Posterior cingulate gyrus (tissue), 11 donors: Measurements from ENCODE around the gene EIF5.
A peak's percentile ranks its signal among the peaks of the same experiment; 100 is the strongest.

Source experiments
- DNase-seq, 10 donors: peaks; one replicate each; pipeline versions ENCODE4 v3.0.0 to v3.0.0-alpha.2; 2020 to 2021; ENCODE audit warnings: mixed read lengths in 3 of 10
- intact Hi-C: fragments of 100-400 bp; cut with DNase I; formaldehyde crosslinking; loops from one replicate; pipeline ENCODE4 v1.15.1; 2023

The EIF5 gene

DNA sequence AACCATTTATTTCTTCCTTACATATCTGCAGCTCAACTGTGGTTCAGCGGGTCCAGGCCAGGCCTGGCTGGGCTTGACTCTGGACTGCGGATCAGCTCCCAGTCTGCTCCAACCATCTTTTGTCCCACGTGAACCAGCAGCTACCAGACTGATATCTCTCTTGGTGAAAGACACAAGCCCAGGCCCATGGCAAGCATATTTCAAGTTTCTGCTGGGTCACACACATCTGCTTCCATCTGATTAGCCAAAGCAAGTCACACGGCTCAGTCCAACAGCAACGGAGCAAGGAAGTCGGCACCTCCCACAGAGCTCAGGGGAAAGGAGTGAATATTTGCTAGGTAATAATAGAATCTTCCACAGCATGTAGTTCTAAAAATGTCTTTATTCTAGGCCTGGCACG lies 26.5 kb downstream of the EIF5 start:
- intact Hi-C loops, result no loop called here
- DNase-seq, result no peak

DNA sequence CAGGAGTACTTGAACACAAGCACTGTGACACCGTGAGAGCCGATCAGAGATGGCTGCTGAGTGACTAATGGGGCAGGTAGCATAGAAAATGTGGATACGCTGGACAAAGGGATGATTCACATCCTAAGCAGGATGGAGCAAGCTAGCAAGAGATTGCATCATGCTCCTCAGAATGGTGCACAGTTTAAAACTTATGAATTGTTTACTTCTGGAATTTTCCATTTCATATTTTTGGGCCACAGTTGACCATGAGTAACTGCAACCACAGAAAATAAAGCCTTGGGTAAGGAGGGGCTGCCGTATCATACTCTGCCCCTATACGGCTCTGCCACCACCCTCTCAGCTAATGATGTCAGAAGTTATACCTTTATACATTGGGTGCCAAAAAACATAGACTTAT lies 27.8 kb downstream of the EIF5 start:
- no peak for DNase-seq
- intact Hi-C loops, result no loop called here

DNA sequence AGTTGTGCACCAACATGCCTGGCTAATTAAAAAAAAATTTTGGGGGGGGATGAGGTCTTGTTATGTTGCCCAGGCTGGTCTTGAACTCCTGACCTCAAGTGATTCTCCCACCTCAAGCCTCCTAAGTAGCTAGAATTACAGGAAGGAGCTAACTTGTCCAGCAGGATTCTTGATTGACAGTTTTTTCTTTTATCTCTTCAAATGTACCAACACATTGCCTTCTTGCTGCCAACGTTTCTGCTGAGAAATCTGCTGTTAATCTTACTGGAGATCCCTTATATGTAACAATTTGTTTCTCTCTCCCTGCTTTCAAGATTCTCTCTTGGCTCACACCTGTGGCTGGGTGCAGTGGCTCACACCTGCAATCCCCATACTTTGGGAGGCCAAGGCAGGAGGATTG lies 28.7 kb downstream of the EIF5 start:
- intact Hi-C loops, result no loop called here
- DNase-seq, result no peak

DNA sequence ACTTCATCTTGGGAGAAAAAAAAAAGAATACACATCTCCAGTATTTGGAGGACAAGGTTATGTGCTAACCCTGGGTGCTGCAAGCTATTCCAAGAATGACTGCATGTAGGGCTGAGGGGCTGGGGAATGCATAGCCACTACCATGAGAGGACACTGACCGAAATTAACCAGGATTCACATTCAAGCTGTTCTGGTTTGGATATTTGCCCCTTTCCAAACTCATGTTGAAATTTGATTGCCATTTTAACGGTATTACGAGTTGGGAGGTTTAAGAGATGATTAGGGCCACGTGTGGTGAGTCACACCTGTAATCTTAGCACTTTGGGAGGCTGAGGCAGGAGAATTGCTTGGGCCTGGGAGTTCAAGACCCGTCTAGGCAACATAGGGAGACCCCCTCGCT lies 32.7 kb downstream of the EIF5 start:
- DNase-seq, result no peak
- intact Hi-C loops, result no loop called here

DNA sequence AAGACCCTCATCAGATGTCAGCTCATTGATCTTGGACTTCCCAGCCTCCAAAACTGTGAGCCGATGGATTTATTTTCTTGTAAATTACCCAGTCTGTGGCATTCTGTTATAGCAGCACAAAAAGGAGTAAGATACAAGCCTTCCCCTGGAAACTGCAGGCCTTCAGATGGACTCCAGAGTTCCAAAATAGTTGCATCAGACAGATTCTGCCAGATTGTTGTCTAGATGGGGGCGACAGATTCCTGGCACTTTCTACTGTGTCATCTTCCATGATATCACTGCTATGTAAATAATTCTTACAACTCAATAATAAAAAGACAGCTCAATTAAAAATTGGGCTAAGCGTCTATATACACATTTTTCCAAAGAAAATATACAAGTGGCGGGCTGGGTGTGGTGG lies 34.0 kb downstream of the EIF5 start:
- intact Hi-C loops, result no loop called here
- DNase-seq, result no peak

DNA sequence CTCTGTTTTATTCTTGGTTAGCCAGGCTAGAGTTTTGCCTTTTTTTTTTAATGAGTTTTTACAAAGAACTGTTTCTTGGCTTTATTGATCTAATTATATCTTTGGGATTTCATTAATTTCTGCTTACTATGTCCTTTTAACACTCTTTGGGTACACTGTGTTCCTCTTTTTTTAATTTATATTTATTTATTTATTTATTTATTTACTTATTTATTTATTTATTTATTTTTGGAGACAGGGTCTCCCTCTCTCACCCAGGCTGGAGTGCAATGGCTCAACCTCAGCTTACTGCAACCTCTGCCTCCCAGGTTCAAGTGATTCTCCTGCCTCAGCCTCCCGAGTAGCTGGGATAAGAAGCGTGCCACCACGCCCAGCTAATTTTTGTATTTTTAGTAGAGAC lies 36.0 kb downstream of the EIF5 start:
- intact Hi-C loops, result no loop called here
- DNase-seq, result peak in 1 of 10 donors; percentile 13

DNA sequence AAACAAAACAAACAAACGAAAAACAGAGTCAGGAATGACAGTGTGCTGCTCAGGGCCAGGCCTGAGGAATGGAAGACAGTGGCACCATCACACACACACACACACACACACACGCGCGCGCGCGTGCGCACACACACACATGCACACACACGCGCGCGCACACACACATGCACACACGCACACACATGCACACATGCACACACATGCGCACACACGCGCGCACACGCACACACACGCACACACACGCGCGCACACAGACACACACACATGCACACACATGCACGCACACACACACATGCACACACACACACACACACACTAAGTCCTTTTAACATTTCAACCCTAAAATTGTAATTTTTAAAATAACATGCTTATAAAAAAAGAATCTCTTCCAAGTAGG lies 38.0 kb downstream of the EIF5 start:
- intact Hi-C loops, result no loop called here

DNA sequence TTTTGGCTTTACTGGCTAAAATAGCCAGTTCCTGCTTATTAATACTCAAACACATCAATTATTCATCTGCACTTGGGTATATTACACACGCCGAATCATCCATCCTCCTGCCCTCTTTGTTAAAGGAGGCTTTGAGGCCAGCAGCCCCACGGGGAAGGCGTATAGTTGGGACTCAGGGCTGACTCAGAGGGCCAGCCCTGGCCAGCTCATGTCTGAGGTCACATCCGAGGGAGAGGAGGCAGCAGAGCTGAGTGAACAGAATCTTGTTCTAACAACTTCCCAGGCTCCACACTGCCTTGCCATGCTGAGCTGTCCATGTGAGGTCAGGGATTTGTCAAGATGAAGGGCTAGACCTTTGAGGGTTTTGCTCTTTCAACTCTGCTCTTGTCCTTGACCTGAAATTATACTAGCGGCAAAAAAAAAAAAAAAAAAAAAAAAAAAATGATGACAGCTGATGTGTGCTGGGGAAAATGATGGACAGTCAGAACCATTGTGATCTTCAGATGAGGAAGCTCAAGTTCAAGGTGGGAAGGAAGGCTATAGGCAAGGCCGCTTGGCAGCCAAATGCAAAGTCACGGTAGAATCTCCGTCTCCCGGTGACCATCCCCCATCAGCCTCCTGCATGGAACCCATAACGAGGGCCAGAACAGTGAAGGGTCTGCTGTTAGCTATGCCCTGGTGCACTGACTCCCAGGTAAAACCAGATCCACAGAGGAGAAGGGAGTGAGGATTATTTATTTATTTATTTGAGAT lies 38.7 kb downstream of the EIF5 start:
- peak in 1 of 10 donors; percentile 38 for DNase-seq
- intact Hi-C loops, result no loop called here

More for the DNA sequence above, 38.0 kb downstream of the EIF5 start:
- DNase-seq, result no peak

DNA sequence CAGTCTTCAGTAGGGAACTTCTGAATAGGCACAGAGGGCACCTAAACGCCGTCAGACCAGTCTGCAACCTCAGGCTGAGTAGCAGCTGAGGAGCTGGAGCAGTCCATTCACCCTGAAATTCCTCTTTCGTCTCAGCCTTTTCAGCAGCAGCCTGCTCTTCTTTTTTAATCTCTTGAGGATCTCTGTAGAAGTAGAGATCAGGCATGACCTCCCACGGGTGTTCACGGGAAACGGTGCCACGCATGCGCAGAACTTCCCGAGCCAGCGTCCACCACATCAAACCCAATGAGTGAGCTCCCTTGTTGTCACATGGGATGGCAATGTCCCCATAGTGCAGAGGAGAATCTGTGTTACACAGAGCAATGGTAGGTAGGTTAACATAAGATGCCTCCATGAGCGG lies 40.1 kb downstream of the EIF5 start:
- peak in 2 of 10 donors; percentile 55 to 72 for DNase-seq
- intact Hi-C loops, result no loop called here

DNA sequence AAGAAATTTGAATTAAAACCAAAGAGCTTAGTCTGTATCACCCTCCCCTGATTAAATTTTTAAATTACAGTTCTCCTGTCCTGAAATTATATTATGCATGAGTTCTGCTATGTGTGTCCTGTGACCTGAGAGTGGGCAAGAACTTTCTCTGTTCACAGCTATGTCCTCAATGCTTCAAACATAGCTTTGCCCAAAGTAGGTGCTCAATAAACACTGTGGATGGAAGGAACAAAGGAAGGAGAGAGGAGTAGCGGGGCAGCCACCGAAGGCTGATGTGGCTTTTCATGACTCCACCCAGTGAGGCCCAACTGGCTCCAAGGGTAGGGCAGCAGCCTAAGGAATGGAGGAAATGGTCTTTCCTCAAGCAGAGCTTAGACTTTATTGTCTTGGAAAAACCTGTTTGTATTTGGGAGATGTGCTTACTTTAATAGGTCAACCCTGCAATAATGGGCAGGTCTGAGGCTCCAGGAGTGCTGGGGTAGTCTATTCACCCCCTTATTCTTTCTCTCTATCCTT lies 43.5 kb downstream of the EIF5 start:
- intact Hi-C loops, result no loop called here
- peak in 1 of 10 donors; percentile 14 for DNase-seq

DNA sequence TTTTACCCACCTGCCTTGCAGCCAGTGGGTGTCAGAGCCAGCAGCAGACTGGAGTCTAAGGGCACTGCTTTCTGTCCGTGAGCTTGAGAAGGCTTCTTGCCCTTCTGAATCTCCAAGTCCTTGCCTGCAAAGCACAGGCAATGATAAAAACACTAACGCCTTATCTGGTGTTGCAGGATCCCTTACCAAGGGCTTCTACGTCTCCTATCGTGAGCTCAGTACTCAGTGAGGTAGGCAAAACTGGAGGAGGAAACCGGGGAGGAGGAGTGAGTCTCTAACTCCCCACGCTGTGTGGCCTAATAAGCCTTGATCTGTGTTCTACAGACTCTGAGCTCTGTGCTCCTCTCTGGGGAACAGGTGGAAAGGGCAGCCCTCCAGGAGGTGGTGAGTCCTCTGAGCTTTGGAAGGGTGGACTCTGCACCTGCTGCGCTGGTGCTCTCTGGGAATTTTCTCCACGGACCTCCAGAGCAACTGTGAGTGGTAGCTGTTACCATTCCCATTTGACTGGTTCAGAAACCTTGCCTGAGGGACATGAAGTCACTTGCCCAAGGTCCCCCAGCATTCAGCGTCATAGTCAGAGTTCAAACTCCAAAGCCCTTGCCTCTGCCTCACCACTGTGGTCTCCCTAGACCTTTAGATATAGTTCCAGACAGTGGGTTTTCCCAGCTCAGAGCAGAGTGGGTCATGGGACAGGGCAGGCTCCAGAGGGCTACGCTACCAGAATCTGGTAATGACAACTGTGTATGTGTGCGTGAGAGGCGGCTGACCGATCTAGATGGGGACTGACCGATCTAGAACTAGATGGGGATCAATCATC lies 44.2 kb downstream of the EIF5 start:
- intact Hi-C loops, result no loop called here
- DNase-seq, result peak in 2 of 10 donors; percentile 24 to 68

DNA sequence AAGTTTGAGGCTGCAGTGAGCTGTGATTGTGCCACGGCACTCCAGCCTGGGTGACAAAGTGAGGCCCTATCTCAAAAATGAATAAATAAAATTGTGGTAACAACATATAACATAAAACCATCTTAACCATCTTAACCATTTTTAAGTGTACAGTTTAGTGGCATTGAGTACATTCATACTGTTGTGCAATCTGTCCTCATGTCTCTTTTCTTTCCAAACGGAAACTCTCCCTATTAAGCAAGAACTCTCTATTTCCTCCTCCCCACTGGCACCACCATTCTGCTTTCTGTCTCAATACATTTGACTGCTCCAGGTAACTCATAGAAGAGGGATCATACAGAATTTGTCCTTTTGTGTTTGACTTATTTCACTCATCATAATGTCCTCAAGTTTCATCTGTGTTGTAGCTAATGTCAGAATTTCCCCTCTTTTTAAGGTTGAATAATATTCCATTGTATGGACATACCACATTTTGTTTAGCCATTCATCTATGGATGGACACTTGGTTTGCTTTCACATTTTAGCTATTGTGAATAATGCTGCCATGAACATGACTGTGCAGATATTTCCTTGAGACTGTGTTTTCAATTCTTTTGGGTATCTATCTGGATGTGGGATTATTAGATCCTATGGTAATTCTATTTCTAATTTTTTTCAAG lies 46.8 kb downstream of the EIF5 start:
- intact Hi-C loops, result no loop called here
- DNase-seq, result no peak

DNA sequence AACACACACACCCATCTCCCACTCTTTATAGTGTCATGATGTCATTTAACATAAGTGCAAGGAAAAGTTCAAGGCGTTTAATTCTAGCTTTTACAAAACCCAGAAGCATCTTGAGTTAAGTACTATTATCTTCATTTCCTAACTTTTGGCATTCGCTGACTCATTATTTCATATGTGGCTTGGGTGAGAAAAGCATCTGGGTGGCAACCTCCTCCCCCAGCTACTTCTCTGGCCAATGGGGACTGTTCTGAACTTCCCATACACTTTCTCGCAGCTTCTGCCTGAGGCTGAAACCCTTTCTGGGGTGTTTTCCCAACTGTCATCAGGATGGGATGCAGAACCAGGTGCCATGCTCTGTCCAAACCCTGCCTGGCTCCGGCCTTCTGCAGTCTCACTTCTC lies 48.3 kb downstream of the EIF5 start:
- DNase-seq, result no peak
- intact Hi-C loops, result no loop called here

DNA sequence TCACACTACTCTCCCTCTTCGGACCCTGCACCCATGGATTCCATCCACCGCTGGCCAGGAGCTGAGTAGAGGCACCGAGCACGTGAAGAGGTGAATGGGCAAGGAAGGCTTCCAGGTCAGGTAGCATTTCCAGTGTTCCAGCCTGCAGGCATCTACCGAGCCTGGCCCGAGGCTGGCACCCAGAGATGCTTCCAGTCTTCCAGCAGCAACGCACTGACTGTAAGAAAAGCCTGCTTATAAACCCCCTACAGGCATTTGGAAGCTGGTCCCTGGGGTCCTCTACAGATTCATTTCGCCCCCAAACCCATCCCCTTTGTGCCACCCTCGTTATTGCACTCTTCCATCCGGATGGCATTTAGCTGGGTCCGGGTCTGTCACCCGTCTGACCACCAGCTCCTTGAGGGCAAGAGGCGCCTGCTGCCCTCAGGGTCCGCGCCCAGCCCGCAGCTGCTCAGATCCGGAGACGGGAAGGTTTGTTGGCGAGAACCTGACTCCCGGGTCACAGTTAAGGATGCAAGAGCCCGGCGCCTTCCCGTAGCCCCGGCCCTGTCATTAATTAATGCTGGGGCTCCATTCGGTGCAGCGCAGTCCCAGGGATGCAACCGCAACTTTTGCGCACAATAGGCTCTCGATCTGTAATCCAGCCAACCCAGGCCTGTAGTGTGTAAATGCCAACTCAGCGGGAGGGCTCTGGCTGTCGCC lies 50.6 kb downstream of the EIF5 start:
- DNase-seq, result peak in 3 of 10 donors; percentile 76 to 92 (median 85)
- intact Hi-C loops, result loop anchor here (1.0 kb wide), 1 partner anchor 48 kb away; no protein-coding TSS in a partner anchor

DNA sequence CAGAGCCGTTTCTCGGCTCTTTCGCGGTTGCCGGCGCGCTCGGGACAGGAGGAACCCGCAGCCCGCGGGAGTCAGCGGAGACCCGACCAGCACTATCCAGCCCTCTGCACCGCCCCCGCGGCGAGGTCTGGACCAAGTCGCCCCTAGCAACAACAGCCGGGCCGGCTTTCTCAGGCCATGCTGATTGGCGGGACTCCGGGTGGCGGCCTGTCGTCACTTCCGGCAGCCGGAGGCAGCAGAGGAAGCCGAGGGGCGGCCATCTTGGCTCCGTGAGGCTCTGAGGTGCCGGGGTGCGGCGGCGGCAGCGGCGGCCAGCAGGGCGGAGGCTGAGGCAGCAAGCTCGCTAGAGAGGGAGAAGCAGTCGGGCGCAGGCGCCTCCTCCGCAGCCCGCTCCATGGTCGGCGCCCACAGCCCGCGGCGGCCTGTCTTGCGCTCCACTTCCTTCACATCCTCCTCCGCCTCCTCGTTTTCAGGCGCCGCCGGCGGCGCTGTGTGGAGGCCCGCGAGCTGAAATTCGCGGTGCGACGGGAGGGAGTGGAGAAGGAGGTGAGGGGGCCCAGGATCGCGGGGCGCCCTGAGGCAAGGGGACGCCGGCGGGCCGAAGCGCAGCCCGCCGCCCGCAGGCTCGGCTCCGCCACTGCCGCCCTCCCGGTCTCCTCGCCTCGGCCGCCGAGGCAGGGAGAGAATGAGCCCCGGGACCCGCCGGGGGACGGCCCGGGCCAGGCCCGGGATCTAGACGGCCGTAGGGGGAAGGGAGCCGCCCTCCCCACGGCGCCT lies 51.3 kb downstream of the EIF5 start, which contains the start of gene MARK3:
TSS of gene MARK3 (plus strand) at position 264 of the 777 bp plus-strand sequence. CDS start 615 bp downstream, outside the sequence.
- peak; percentile 97 to 100 (median 98) for DNase-seq
- intact Hi-C loops, result loop anchor here (1.0 kb wide), 1 partner anchor 49 kb away; no protein-coding TSS in a partner anchor

DNA sequence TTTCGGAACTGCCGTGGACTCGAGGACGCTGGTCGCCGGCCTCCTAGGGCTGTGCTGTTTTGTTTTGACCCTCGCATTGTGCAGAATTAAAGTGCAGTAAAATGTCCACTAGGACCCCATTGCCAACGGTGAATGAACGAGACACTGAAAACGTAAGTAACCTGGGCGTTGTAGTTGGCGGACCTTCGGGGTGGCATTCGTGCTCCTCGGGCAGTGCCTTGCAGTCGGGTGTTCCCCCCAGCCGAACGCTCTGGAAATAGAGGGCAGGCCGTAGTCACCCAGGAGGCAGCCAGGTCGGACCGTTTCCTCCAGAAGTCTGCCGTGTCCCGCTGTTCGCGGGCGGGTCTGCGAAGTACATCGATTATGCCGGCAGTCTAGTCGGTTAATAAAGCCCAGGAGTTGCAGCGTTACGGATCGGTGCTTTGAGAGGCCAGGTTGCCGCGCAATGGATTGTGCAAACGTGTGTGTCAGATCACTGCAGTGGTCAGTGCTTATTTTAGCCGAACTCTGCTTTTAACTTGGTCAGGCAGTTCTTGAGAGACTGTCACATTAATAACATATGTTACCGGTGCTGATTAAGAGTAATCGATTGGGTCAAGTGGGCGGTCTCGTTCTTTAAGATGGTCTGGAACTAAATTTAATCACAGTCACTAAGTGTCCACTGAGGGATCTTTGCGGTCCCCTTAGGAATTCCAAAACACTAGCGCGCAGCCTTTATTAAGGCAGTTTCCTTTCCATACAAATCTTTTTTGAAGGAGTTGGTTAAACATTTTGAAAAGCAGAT lies 52.1 kb downstream of the EIF5 start:
- intact Hi-C loops, result loop anchor here (1.0 kb wide), 1 partner anchor 50 kb away; no protein-coding TSS in a partner anchor
- peak in 6 of 10 donors; percentile 8 to 86 (median 30) for DNase-seq

DNA sequence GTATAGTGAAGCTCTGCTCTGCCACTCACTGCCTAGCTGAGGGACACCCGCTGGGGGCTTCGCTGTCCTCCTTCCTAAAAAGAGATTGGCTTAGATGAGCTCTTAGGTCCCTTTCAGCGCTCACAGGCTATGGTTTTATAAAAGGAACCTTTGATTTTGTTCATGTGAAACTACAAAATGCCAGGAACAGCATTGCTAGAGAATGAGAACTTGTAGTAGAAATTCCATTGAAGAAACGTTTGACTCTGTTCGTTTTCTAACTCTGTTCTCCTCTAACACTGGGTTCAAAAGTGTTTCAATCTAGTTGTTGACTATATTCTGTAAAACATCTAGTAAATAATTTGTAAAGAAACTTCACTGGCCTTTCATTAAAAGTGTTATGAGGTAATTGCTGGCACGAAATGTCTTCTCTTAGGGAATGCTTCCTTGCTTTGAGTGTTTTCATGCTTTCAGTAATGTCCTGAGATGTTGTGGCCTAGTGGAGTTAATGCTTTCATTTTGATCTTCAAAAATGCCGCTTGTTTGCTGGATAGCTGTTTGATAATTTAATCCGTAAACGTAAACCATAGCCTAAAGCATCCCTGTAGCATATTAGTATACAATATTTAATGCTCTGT lies 52.8 kb downstream of the EIF5 start:
- intact Hi-C loops, result no loop called here
- no peak for DNase-seq

DNA sequence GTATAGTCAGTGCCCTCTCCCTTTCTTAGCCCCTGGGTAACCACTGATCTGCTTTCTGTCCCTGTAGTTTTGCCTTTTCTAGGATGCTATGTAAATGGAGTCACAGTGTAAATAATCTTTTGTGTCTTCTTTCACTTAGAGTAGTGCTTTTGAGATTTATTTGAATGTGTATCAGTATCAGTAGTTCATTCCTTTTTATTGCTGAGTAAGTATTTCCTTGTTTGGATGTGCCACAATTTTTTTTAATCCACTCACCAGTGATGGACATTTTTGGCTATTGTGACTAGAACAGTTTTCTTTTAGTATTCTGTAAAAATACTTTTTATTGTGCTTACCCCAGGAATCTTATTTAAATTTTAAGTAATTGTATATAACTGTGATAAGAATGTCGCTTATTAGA lies 54.6 kb downstream of the EIF5 start:
- intact Hi-C loops, result no loop called here
- DNase-seq, result no peak
